GM12864 (cell line): ENCODE measurements around the gene CHST1.

Source experiments
- DNase-seq: peaks from one replicate; pipeline ENCODE4 v3.0.0-alpha.2; 2011; ENCODE audit warnings: low read depth
- H3K4me3 ChIP-seq: 2 replicates; pipeline ENCODE4 v1.5.1; 2011; ENCODE audit warnings: mild to moderate bottlenecking, low read depth, low read length, control low read depth
- TF ChIP-seq, protein P1 (sequence below): IDR thresholded peaks from 2 replicates; pipeline ENCODE4 v1.5.1; 2011; ENCODE audit warnings: low read depth, mild to moderate bottlenecking, moderate library complexity, low read length, control low read depth, inconsistent platforms; ENCODE audit errors: missing control alignments

CHST1 gene

DNA sequence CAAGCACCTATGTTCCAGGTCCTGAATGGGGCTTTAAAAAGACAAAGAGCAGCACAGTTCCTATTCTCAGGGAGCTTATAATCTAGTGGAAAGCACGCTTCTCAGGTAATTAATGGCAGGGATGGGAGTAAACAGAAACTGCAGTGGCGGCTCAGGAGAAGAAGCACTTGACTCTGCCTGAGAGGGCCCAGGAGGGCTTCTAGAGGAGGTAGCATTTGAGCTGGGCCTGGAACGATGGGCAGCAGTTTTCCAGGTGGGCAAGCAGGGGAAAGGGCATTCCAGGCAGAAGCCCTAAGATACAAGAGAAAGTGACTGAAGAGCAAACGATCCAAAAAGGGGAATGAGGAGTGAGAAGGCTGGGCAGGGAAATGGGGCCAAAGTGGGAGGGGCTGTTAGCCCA lies 37.1 kb upstream of the CHST1 start:
- no peak for DNase-seq
- H3K4me3 ChIP-seq: no peak overlapping the region
- TF ChIP-seq, protein P1, sequence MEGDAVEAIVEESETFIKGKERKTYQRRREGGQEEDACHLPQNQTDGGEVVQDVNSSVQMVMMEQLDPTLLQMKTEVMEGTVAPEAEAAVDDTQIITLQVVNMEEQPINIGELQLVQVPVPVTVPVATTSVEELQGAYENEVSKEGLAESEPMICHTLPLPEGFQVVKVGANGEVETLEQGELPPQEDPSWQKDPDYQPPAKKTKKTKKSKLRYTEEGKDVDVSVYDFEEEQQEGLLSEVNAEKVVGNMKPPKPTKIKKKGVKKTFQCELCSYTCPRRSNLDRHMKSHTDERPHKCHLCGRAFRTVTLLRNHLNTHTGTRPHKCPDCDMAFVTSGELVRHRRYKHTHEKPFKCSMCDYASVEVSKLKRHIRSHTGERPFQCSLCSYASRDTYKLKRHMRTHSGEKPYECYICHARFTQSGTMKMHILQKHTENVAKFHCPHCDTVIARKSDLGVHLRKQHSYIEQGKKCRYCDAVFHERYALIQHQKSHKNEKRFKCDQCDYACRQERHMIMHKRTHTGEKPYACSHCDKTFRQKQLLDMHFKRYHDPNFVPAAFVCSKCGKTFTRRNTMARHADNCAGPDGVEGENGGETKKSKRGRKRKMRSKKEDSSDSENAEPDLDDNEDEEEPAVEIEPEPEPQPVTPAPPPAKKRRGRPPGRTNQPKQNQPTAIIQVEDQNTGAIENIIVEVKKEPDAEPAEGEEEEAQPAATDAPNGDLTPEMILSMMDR: no peak

GRCh38 chr11:45698777-45699497 lies 33.5 kb upstream of the CHST1 start:
- TF ChIP-seq, protein P1: no peak
- no peak for DNase-seq
- H3K4me3 ChIP-seq: no peak overlapping the region

DNA sequence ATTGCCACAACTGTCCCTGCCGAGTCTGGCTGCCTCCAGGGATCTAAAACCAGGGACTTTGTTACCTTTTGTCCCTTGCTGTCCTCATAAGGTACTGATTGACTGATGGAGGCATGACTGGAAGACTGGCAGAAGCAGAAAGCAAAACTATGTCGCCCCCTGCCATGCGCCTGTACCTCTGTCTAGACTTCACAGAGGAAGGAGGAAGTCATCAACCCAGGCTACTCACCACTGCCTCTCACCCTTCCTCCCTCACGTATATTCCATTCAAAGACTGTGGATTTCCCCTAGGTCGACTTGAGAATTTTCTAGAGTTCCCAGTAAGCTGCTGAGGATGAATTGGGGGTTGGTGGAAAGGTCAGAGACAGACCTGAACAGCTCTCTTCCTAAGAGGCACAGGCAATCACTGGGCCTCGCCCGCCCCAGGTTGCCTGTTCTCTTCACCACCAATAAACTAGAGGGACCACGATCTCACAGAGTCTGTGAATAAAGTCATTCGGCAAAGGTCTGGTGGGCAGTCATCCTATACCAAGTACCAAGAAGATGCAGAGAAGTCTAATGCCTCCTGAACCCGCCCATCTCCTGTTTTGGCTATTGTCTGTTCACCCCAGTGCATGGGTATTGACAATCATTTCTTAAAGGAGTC lies 27.5 kb upstream of the CHST1 start:
- DNase-seq: no peak
- TF ChIP-seq, protein P1: no peak
- H3K4me3 ChIP-seq: no peak overlapping the region

DNA sequence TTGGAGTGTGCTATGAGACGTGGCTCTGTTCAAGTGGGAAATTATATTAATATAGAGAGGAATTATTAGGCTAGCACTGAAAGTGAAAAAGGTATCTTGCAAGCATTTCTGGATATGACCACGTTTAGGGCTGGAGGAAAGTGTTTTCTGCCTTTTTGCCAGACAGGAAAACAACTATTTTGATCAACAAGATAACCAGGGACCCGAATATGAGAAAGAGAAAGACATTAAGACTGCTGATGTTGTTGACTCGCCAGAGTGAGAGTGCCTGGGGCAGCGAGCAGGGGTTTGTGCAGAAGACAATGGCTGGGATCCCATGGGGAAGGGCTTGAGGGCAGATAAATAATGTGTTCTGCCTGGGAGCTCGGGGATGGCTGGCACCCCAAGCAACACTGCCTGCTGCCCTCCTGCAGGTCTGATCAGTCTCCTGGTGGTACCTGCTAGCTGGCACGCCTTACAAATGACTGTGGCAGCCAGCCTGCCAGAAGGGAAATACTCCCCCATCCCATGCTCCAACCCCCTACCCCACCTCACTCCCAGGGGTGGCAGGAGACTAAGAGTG lies 23.1 kb upstream of the CHST1 start:
- TF ChIP-seq, protein P1: no peak
- H3K4me3 ChIP-seq: no peak overlapping the region
- no peak for DNase-seq

- H3K4me3 ChIP-seq: no peak overlapping the region
- TF ChIP-seq, protein P1: no peak
- DNase-seq: no peak
Observed at GRCh38 chr11:45687836-45688235, 22.4 kb upstream of the CHST1 start.

DNA sequence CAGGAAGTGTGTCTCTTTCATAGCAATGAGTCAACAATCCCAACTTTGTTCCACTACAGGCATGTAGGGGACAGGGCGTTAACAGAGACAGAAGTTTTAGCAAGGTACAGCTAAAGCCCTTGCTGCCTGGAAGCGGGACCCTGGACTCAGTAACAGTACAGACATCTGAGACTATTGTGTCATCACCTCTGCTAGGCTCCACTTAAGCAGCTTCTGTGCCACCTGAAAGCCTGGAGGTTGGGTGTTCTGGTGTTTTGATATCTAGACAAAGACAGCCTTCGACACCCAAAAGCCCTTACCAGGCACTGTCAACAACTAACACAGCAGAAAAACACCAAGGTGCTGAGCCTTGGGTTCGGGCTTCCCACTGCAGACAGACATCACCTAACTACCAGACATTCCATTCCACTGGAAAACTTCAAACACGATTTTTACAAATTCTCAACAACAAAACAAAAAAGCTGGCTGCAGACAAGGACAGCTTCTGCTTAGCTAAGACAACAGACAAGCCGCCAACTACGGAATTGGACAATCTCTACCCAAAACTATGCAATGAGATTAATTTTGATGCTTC lies 20.6 kb upstream of the CHST1 start:
- no peak overlapping the region for H3K4me3 ChIP-seq
- DNase-seq: no peak
- TF ChIP-seq, protein P1: no peak
